Activated CD4-positive, alpha-beta T cell treated with anti-CD3 and anti-CD28 coated beads, Interleukin-2, amount 50 U/mL, for 48 hours (primary cell): ENCODE measurements around the gene MROH7.
"Not testable (repeated sequence)": the region's sequence is repeated elsewhere in the genome, so short reads cannot be mapped to it uniquely, and the experiment has no call there.

Experiments
- DNase-seq, 2 experiments: peaks; one replicate each; pipeline ENCODE4 v3.0.0-alpha.2; 2020

The MROH7 gene

DNA sequence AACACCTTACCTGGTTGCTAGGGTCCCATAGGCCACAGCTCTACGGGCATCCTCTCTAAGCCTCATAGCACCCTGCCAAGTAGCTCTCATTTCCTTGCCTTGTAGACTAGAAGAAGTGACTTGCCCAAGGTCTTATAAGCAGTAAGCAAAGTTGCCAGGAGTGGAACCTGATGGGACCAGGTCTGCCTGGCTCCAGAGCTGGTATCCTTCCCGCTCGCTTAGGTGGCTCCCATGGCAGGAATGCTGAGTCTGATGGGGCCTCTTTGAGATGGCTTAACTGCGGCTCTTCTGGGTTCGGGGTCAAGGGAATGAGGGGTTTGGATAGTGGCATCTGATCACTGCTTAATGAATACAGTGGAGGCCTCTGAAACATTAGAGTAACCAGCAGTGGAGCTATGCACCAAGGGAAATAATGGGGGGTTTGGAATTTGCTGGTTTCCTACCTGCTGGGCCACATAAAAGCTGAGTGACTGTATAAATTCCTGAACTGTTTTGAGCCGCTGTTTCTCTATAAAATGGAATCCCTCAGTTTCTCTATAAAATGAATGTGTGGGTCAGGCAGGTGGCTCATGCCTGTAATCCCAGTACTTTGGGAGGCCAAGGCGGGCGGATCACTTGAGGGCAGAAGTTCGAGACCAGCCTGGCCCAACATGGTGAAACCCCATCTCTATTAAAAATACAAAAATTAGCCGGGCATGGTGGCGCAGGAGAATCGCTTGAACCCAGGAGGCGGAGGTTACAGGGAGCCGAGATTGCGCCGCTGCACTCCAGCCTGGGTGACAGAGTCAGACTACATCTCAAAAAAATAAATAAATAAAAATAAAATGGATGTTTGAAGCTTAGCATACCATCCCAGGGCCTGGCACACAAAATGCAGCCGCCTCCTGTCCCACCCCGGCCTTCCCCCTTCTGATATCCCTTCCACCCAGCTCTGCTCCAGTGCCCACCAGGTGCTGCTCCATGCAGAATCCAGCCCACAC, 30.7 kb upstream of the MROH7 start:
- no peak for DNase-seq

DNA sequence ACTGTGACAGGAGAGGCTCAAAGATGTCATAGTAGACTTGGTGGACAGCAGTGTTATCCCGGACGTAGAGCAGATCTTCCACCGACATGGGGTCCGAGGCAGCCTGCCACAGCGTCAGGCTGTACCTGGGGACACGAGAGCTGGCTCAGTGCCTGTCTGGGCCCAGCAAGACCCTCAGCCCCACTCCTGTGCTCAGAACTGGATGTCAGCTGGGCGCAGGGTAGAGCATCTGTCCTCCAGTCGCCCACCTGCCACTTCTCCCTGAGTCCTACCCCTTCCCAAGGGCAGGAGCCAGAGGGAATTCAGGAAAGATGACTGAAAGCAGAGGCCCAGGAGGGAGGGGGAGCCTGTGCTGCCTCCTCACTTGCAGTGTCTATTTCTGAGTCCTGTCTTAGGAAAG, 30.0 kb upstream of the MROH7 start:
- no peak for DNase-seq

DNA sequence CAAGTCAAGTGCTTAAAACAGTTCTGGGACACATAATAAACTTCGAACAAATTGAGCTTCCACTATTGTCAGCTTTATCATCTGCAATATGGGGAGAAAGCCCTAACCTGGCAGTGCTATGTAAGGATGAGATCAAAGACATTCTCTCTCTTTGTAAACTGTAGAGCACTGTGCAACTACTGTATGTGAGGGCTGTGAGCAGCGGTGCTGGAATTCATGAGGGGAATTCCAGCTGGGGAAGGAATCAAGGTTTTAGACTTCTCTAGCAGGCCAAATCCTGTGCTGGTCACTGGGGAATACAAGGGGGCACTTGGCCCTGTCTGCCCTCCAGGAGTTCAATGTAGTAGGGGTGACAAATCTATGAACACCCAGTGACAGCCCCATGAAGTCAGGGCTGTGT, 27.6 kb upstream of the MROH7 start:
- no peak for DNase-seq

DNA sequence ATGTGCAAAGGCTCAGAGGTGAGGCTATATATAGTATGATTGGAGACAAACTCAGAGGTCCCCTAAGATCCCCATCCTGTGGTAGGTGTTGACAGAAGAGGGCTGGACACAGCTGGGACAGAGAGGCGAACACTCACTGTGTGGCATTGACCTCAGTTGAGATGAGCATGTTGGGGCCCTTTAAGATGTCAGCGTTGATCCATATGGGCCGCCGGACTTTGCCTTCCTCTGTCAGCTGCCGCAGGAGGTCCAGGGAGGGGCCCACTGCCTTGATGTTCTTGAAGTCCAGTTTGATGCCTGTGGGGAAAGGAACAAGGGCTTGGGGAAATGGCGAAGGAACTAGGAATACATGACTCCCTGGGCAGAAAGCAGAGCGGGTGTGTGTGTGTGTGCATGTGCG, 27.0 kb upstream of the MROH7 start:
- DNase-seq: no peak

DNA sequence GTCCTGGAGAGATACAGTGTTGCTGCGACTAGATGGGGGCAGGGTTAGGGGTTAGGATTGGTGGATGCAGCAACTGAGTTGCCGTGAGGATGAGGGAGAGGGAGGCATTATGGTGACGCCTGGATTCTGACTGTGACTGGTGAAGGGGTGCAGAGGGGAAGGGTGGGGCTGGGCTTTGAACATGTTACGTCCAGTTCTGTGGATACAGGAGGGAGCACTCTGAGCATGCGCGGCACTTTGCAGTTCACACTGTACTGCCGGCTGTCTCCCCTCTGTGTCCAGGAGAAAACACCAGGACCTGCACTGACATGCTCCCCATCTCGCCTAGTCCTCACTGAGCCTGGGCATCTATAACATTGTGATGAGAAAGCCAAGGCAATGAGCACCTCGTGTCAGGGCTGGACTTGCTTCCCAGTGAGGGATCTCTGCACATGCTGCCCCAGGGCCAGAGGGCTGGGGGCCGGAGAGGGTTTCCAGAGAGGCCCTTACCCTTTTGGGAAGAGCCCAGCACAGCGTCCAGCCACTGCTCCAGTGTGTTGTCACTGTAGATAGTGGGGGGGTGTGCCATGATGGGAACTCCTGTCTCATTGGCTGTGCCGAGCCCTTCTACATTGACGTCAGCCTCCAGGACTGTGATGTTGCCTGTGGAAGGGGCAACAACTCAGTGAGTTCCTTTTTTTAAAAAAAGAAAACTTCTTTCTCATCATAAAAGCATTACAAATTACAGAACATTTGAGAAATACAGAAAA, 25.9 kb upstream of the MROH7 start:
- DNase-seq: no peak

DNA sequence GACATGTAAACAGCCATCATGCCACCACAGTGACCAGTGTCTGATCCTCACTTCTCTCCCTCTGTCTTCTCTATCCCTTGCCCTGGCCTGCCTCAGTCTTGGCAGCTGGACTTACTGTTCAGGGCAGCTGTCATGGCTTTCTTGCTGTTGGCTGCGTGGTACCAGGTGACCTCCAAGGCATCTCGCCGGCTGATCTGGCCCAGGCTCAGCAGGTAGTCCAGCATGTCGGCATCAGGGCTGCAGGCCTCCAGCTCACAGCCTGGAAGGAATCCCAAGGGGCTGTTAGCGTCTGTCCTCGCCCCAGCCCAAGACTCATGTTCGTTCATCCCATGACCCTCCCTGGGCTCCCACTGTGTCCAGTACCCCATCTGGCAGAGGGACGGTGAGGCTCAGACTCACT, 21.8 kb upstream of the MROH7 start:
- DNase-seq: no peak

DNA sequence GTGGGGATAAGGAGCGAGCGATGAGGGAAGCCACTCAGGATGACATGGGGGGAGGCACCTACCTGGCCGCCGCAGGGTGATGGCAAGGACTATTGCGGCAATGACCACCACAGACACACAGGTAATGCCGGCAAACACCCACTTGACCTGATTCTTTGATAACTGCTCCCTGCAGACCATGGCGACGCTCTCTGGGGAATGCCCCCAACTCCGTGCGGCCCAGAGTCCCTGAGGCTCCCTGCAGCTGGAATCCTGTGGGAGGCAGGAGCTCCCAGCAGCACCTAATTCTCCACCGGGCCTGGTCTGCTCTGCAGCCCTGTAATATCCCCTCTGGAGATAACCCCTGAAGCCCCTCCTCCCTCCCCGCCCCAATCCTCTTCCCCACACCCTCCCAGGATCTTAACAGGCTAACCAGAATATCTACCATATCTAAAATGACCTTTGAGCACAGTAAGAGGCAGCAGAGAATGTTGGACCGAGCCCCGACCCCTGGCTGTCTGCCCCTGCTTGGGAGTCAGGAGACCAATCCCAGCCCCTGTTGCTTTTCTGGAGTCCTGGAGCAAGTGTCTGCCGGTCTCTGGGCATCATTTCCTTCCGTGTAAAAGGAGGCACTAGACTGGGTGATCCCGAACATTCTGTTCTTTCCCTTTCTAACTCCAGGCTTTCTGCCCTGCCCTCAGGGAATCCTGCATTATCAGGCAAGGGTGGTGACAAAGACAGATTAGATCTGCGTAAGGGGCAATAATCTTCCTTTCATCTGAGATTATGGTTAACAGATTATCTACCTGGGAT, 18.2 kb upstream of the MROH7 start, which contains the start of gene FAM151A:
FAM151A (minus strand) TSS at position 310 of the 792 bp plus-strand sequence; CDS start at position 180, 130 bp downstream.
- no peak for DNase-seq

DNA sequence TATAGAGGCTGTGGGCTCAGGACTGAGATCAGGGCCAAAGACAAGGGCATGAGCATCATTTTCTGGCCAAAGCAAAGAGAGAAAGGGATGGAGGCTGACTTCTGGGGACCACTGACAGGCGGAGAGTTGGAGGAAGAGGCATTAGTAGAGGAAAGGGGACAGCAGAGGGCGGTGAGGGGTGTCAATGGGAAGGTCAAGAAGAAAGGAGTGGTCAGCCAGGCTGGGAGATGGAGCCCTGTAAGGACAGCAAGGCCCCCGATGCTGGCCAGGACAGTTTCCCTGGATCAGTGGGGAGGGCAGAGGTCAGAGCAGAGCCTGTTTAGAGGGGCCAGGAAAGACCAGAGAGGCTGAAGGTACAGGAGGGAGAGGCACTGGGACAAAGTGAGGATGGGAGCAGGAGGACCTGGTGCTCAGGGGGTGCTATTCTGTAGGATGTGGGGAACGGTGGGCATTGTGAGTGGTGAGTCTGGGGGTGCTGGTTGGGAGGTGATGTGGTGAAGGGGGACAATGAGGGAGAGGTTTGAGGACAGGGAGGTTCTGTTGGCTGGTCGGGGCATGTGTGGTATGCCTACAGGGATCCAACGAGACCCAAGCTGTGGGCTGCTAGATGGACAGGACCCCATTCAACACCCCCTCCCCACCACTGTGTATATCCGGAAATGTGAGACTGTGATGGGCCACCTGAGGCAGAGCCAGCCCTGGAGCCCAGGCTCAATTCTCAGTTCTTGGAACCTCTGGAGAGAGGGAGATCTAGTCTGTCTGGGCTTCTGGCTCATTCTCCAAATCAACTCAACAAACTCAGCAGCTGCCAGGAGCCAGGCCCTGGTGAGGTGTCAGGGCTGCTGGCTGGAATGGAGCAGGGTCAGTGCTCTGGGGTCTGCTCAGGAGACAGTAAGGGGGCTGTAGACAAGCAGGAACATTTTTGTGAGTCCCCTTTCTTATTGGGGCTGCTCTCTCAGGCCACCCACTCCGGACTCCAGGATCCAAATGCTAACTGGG, 16.8 kb upstream of the MROH7 start:
- no peak for DNase-seq

DNA sequence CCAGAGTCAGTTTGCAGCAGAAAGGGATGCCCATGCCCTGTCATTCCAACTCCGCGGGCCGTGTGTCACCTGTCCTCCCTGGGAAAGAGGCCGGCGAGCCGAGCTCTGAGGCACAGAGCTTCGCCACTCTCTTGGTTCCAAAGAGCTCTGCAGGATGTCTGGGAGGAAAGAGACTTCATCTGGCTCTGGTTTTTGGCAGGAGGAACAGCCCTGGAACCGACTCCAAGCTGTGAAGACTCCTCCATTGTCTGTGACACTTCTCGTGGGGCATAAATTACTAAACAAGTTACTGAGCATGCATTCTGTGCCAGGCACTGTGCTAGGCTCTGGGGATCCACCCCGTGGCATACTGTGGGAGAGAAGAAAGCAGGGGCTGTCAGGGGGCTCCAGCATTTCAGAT, 14.4 kb upstream of the MROH7 start:
- DNase-seq: no peak

DNA sequence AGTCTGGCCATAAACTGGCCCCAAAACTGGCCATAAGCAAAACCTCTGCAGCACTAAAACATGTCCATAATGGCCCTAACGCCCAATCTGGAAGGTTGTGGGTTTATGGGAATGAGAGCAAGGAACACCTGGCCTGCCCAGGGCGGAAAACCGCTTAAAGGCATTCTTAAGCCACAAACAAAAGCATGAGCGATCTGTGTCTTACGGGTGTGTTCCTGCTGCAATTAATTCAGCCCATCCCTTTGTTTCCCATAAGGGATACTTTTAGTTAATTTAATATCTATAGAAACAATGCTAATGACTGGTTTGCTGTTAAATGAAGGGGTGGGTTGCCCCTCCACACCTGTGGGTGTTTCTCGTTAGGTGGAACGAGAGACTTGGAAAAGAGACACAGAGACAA, 5.8 kb upstream of the MROH7 start:
- DNase-seq: not testable (repeated sequence)

DNA sequence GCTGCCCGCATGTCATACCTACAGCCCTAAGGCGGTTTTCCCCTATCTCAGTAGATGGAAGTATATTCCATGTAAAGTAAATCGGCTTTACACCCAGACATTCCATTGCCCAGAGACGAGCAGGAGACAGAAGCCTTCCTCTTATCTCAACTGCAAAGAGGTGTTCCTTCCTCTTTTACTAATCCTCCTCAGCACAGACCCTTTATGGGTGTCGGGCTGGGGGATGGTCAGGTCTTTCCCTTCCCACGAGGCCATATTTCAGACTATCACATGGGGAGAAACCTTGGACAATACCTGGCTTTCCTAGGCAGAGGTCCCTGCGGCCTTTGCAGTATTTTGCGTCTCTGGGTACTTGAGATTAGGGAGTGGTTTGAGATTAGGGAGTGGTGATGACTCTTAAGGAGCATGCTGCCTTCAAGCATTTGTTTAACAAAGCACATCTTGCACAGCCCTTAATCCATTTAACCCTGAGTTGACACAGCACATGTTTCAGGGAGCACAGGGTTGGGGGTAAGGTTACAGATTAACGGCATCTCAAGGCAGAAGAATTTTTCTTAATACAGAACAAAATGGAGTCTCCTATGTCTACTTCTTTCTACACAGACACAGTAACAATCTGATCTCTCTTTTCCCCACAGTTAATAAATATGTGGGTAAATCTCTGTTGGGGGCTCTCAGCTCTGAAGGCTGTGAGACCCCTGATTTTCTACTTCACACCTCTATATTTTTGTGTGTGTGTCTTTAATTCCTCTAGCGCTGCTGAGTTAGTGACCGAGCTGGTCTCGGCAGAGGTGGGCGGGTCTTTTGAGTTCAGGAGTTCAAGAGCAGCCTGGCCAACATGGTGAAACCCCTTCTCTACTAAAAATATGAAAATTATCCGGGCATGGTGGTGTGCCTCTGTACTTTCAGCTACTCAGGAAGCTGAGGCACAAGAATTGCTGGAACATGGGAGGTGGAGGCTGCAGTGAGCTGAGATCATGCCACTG, 4.8 kb upstream of the MROH7 start:
- DNase-seq: not testable (repeated sequence)

DNA sequence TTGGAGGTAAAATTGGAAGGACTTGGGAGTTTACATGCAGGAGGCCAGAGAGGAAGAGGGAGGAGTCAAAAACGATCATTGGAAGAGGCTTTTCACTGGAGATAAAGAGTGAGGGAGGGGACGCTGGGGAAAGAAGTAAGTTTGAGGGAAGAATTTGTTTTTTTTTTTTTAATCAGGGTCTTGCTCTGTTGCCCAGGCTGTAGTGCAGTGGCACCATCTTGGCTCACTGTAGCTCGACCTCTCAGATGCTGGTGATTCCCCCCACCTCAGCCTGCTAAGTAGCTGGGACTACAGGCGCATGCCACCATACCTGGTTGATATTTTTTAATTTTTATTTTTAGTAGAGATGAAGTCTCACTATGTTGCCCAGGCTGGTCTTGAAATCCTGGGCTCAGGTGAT, 1.2 kb upstream of the MROH7 start:
- DNase-seq: no peak

DNA sequence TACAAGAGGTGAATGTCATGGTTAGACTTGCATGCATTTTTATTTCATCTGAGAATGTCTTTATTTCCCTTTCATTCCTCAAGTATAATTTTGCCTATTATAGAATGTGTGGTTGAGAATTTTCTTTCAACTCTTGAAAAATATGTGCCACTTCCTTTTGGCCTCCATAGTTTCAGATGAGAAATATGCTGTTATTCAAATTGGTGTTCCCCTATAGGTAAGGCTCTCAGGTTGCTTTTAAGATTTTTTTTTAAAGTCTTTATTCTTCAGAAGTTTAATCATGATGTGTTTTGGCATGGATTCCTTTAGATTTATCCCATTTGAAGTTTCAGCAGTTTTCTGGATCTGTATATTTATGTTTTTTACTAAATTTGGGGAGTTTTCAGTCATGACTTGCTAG, 2.1 kb downstream of the MROH7 start:
- DNase-seq: no peak

DNA sequence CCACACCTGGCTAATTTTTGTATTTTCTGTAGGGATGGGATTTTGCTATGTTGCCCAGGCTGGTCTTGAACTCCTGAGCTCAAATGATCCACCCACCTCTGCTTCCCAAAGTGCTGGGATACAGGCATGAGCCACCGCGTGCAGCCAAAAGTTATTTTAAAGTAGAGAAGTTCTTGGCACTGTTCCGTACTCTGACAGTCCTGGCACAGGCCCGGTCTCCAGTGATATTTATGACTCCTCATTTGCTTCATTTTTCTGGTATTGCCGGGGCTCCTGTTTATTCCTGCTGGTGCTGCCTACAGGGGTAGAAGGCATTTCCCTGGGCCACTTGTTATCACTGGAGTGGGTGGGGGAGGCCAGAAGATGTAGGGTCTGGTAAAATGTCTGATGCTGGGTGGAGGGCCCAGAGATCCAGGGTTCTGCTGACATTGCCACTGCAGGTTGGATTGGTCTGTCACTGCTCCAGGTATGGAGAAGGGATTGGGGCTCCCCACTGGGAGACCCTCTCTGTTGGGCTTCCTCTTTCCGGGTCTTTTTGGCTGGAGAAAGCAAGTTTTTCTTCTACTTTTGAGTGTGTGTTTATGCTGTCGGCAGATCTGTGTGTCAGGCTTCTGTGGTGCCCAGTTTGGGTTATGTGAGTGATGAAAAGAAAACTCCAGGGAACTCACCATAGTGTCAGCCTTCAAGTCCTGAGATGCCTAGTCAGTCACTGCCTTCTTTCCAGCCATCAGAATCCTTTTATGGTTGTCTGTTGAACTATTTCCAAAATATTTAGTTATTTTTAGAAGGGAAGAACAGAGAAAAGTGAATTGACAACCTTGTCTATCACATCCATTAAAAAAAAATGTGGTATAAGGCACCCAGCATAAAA, 4.5 kb downstream of the MROH7 start:
- DNase-seq: no peak

DNA sequence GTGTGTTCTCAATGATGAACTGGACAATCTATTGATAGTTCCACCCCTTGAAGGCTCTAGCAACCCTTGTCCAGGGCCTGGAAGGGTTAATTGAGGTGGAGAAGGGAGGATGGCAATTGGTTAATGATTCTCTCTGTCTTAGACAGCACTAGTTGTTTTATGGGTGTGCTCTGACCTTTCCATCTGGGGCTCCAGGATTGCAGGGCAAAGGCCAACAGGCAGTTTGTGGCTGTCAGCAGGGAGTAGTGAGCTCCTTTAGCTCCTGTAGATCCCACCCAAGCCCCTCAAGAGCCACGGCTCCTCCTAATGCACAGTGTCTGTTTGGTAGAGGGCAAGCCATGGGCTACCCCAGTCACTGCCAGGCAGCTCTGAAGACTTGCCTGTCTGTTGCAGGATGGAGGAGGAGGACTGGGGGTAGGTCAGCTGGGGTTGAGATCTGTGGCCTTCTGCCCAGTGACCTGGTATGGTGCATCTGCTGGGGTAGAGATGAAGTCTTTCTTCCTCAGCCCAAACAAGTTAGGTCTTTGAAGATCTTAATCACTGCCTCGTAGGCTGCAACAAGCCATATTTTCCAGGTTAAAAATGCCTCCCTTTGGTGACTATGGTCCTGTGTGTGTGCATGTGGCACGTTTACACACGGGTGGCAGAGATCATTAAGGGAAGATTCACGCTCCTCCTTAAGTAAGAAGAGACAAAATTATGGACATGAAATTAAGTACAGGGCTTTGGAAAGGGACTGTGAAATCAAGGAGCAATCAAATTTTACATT, 7.7 kb downstream of the MROH7 start:
- DNase-seq: no peak

DNA sequence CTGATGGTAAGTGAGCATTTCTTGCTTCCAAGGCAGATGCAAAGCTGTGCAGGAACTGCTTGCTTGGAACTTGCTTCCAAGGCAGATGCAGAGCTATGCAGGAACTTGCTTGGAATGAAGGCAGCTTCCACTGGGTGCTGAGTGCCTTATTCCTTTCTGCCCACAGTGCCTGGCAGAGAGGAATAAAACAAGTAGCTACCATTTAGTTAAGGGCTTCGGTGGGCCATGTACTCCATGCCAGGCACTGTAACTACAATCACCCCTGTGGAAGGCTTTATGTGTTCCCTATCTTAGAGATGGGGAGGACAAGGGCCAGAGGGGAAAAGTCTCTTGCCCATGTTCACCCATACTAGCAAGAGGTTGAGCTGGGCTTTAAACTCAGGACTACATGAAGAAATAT, 8.3 kb downstream of the MROH7 start:
- no peak for DNase-seq

DNA sequence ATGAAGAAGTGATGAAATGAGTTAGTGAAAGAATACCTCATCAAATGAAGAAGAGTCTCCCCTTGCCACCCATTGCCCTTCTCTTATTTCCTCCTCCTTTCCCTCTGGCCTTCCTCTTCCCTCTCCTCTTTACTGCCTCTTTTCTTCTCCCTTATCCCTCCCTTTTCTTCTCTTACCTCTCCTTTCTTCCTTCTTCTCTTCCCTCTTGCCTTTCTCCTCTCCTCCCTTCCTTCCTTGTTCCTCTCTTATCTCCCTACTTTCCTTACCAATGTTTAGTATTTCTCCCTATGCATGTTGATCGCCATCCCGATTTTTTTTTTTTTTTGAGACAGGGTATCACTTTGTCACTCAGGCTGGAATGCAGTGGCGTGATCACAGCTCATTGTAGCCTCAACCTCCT, 8.8 kb downstream of the MROH7 start:
- no peak for DNase-seq

DNA sequence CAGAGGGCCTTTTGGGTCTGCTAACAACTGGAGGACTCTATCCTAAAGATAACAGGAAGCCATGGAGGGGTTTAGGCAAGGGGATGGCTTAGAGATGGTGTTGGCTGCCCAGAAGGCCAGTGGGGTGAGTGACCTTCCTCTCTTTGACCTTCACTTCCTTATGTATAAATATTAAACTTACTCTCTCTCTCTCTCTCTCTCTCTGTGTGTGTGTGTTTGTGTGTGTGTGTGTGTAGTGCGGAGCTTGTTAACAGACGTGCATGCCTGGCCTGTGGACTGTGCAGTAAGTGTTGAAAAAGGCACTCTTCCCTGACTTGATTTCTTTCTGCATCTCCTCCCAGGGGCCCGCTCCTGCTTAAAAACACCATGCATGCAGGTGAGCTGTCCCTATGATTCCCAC, 10.0 kb downstream of the MROH7 start:
- no peak for DNase-seq

DNA sequence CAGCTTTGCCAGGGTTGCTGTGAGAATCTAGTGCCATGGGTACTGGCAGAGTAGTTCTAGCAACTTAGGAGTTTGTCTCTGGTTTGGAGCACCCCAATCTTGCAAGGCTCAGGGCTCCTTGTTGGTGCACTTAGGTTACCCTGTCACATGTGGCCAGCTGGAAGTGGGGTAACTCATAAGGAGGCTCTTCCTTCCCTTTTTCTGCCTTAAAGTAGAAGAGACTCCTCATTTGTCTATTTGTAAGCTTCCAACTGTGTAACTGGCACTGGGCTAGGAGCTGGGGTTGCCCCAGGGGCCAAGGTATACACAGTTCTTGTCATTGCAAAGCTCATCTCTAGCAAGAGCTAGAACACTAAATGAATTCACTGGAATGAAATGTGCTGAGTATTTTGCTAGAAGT, 10.6 kb downstream of the MROH7 start:
- DNase-seq: no peak
